GF-D8 (cell line): Measurements from ENCODE around the gene KPNB1.

Experiments
- DNase-seq: peaks from one replicate; lab custom pipeline; 2025; lab: John Stamatoyannopoulos, UW

KPNB1 gene

GRCh38 chr17:47636273-47637030 is 13.3 kb upstream of the KPNB1 start:
- DNase-seq, result no peak

- DNase-seq, result no peak
These were observed 10.8 kb upstream of the KPNB1 start for GRCh38 chr17:47638903-47639302.

GRCh38 chr17:47640076-47640475 is 9.6 kb upstream of the KPNB1 start:
- DNase-seq, result no peak

- DNase-seq, result no peak
These were observed 8.5 kb upstream of the KPNB1 start for GRCh38 chr17:47641202-47641601.

- no peak for DNase-seq
These were observed 6.6 kb upstream of the KPNB1 start for GRCh38 chr17:47643116-47643515.

- no peak for DNase-seq
These were observed 5.4 kb upstream of the KPNB1 start for GRCh38 chr17:47644324-47644723.

- no peak for DNase-seq
These were observed 329 bp downstream of the KPNB1 start for GRCh38 chr17:47649972-47650524.

GRCh38 chr17:47650525-47651522 is 1.1 kb downstream of the KPNB1 start:
- peak; percentile 91 for DNase-seq

GRCh38 chr17:47651704-47652103 is 2.0 kb downstream of the KPNB1 start:
- DNase-seq, result no peak

GRCh38 chr17:47652570-47652969 is 2.9 kb downstream of the KPNB1 start:
- DNase-seq, result no peak

- no peak for DNase-seq
These were observed 3.7 kb downstream of the KPNB1 start for GRCh38 chr17:47653442-47653841.

- DNase-seq, result no peak
These were observed 5.3 kb downstream of the KPNB1 start for GRCh38 chr17:47654991-47655390.

- no peak for DNase-seq
These were observed 10.4 kb downstream of the KPNB1 start for GRCh38 chr17:47660064-47660492.

- DNase-seq, result peak; percentile 20
These were observed 14.3 kb downstream of the KPNB1 start for GRCh38 chr17:47663912-47664623.

GRCh38 chr17:47664624-47664941 is 14.9 kb downstream of the KPNB1 start:
- DNase-seq, result no peak

GRCh38 chr17:47665655-47666054 is 15.9 kb downstream of the KPNB1 start:
- DNase-seq, result peak; percentile 52

GRCh38 chr17:47669081-47669480 is 19.4 kb downstream of the KPNB1 start:
- DNase-seq, result no peak

- peak; percentile 43 for DNase-seq
These were observed 20.3 kb downstream of the KPNB1 start for GRCh38 chr17:47670064-47670463.

GRCh38 chr17:47674499-47674898 is 24.8 kb downstream of the KPNB1 start:
- DNase-seq, result no peak

GRCh38 chr17:47675380-47676198 is 25.9 kb downstream of the KPNB1 start:
- DNase-seq, result no peak

GRCh38 chr17:47676199-47676472 is 26.4 kb downstream of the KPNB1 start:
- DNase-seq, result no peak
